Activated CD8-positive, alpha-beta memory T cell treated with anti-CD3 and anti-CD28 coated beads for 36 hours (primary cell): Measurements from ENCODE around the gene ATRAID. TPM values are rescaled to one million over a fixed set of nuclear protein-coding genes. Genes with fewer than 3 reads are reported as not detected.

Experiments
- CTCF ChIA-PET: fragments of 350-600 bp; sonication (Branson Sonifier 250); formaldehyde crosslinking; loops from one replicate; lab custom pipeline; 2021; ENCODE audit warnings: antibody characterized with exemption; lab: Charles Lee
- POLR2A ChIA-PET: fragments of 350-600 bp; sonication (Branson Sonifier 250); formaldehyde crosslinking; loops from one replicate; lab custom pipeline; 2021; ENCODE audit warnings: antibody characterized with exemption; lab: Charles Lee
- total RNA-seq, 2 experiments: library from RNA; stranded (reverse); gene quantifications; one replicate each; pipeline ENCODE4 v1.2.3, GENCODE V29; 2021

The ATRAID gene
- total RNA-seq, 2 experiments from 2014 or later = 95.3 to 96.0 TPM

- CTCF ChIA-PET = interaction anchor here (0.5 to 1.1 kb wide), 3 partner anchors 67 to 500 kb away, joined by 3 read pairs; no protein-coding TSS in a partner anchor
Observed at GRCh38 chr2:27212626-27213471, 1.0 kb downstream of the ATRAID start.

GRCh38 chr2:27214941-27215340 is 3.1 kb downstream of the ATRAID start:
- ChIA-PET POLR2A (no interaction called here), CTCF (no interaction called here)

More at GRCh38 chr2:27212626-27213471, 1.0 kb downstream of the ATRAID start:
- POLR2A ChIA-PET = interaction anchor here (0.5 to 1.1 kb wide), 4 partner anchors 78 to 161 kb away, joined by 3 to 4 read pairs (median 3); partner anchors contain the start of genes AGBL5, OST4 and PREB

GRCh38 chr2:27216416-27217137 is 4.7 kb downstream of the ATRAID start:
- POLR2A ChIA-PET = interaction anchor here (1.1 kb wide), 1 partner anchor 16 kb away, joined by 3 read pairs; no protein-coding TSS in a partner anchor
- CTCF ChIA-PET = no interaction called here

- POLR2A ChIA-PET = interaction anchor here (0.6 to 1.1 kb wide), 3 partner anchors 15 to 46 kb away, joined by 3 read pairs; no protein-coding TSS in a partner anchor
- CTCF ChIA-PET = no interaction called here
Observed at GRCh38 chr2:27217173-27218121, 5.6 kb downstream of the ATRAID start, which contains the start of gene CAD. Gene CAD (plus strand): TSS chr2:27217369. CDS start chr2:27217552, 183 bp downstream.

- POLR2A ChIA-PET = interaction anchor here (0.6 kb wide), 1 partner anchor 47 kb away, joined by 3 read pairs; no protein-coding TSS in a partner anchor
- CTCF ChIA-PET = no interaction called here
Observed at GRCh38 chr2:27218614-27219013, 6.8 kb downstream of the ATRAID start.

- ChIA-PET CTCF (interaction anchor here (1.6 kb wide), 1 partner anchor 84 kb away, joined by 5 read pairs; no protein-coding TSS in a partner anchor), POLR2A (no interaction called here)
Observed at GRCh38 chr2:27219091-27219490, 7.2 kb downstream of the ATRAID start.

- POLR2A ChIA-PET = interaction anchor here (1.3 kb wide), 1 partner anchor 9 kb away, joined by 3 read pairs; no protein-coding TSS in a partner anchor
- CTCF ChIA-PET = interaction anchor here (0.5 to 1.6 kb wide), 2 partner anchors 83 to 162 kb away, joined by 3 to 5 read pairs; no protein-coding TSS in a partner anchor
Observed at GRCh38 chr2:27220091-27220490, 8.2 kb downstream of the ATRAID start.

- CTCF ChIA-PET = no interaction called here
- POLR2A ChIA-PET = no interaction called here
Observed at GRCh38 chr2:27221166-27221565, 9.3 kb downstream of the ATRAID start.

- CTCF ChIA-PET = interaction anchor here (1.0 to 1.5 kb wide), 2 partner anchors 35 to 43 kb away, joined by 3 to 5 read pairs; no protein-coding TSS in a partner anchor
Observed at GRCh38 chr2:27222407-27222806, 10.6 kb downstream of the ATRAID start.

GRCh38 chr2:27223416-27223815 is 11.6 kb downstream of the ATRAID start:
- ChIA-PET CTCF (interaction anchor here (1.5 kb wide), 1 partner anchor 56 kb away, joined by 6 read pairs; no protein-coding TSS in a partner anchor), POLR2A (no interaction called here)

More at GRCh38 chr2:27222407-27222806, 10.6 kb downstream of the ATRAID start:
- POLR2A ChIA-PET = no interaction called here

- CTCF ChIA-PET = interaction anchor here (1.4 kb wide), 2 partner anchors 23 to 78 kb away, joined by 4 to 5 read pairs; no protein-coding TSS in a partner anchor
Observed at GRCh38 chr2:27225526-27225925, 13.7 kb downstream of the ATRAID start.

GRCh38 chr2:27227501-27227900 is 15.7 kb downstream of the ATRAID start:
- CTCF ChIA-PET = no interaction called here
- POLR2A ChIA-PET = no interaction called here

More at GRCh38 chr2:27225526-27225925, 13.7 kb downstream of the ATRAID start:
- POLR2A ChIA-PET = interaction anchor here (0.8 kb wide), 1 partner anchor 14 kb away, joined by 3 read pairs; no protein-coding TSS in a partner anchor

- ChIA-PET POLR2A (interaction anchor here (1.1 to 1.5 kb wide), 2 partner anchors 15 to 16 kb away, joined by 3 read pairs; partner anchors contain the start of gene CAD), CTCF (interaction anchor here (1.6 to 1.8 kb wide), 2 partner anchors 9 to 71 kb away, joined by 3 to 6 read pairs; no protein-coding TSS in a partner anchor)
Observed at GRCh38 chr2:27231921-27232320, 20.1 kb downstream of the ATRAID start.

GRCh38 chr2:27233341-27233740 is 21.5 kb downstream of the ATRAID start:
- ChIA-PET CTCF (interaction anchor here (0.5 to 1.8 kb wide), 4 partner anchors 8 to 125 kb away, joined by 3 to 6 read pairs (median 4); no protein-coding TSS in a partner anchor), POLR2A (no interaction called here)

GRCh38 chr2:27236136-27236535 is 24.3 kb downstream of the ATRAID start:
- CTCF ChIA-PET = interaction anchor here (0.7 kb wide), 1 partner anchor 1800 kb away, joined by 3 read pairs; no protein-coding TSS in a partner anchor
- POLR2A ChIA-PET = no interaction called here

- CTCF ChIA-PET = interaction anchor here (0.7 kb wide), 1 partner anchor 1799 kb away, joined by 3 read pairs; no protein-coding TSS in a partner anchor
- POLR2A ChIA-PET = no interaction called here
Observed at GRCh38 chr2:27236626-27237025, 24.8 kb downstream of the ATRAID start.

- CTCF ChIA-PET = interaction anchor here (0.6 kb wide), 1 partner anchor 35 kb away, joined by 5 read pairs; no protein-coding TSS in a partner anchor
- POLR2A ChIA-PET = no interaction called here
Observed at GRCh38 chr2:27237341-27237945, 25.6 kb downstream of the ATRAID start.
